GM12878 (cell line): ENCODE measurements around the gene ESR2. TPM values are rescaled to one million over a fixed set of nuclear protein-coding genes. Genes with fewer than 3 reads are reported as not detected.

ENCODE experiments used
- ATAC-seq: fragments of 200-7000 bp; cut with Tn5 transposase; 3 replicates; pipeline ENCODE4 v1.9.1; 2020; ENCODE audit warnings: mild to moderate bottlenecking, moderate library complexity
- BruUV-seq: library from RNA; stranded (reverse); fragments of 400-500 nt; replicated peaks from 2 replicates; lab custom pipeline; 2021; lab: Mats Ljungman, UMichigan
- CTCF ChIA-PET: fragments of 300-600 bp; sonication (Branson Sonifier 250); formaldehyde crosslinking; extraction: SDS; loops from one replicate; lab custom pipeline; 2021; ENCODE audit warnings: inconsistent platforms; lab: Yijun Ruan, JAX
- POLR2A ChIA-PET: fragments of 350-600 bp; formaldehyde crosslinking; extraction: SDS; loops from one replicate; lab custom pipeline; 2021; ENCODE audit warnings: inconsistent platforms; lab: Charles Lee
- RAD21 ChIA-PET: fragments of 300-600 bp; sonication (Branson Sonifier 250); formaldehyde crosslinking; loops from one replicate; lab custom pipeline; 2023; ENCODE audit warnings: antibody characterized with exemption; ENCODE audit not compliant: unreplicated experiment; lab: Charles Lee
- SMC1A ChIA-PET: fragments of 300-600 bp; sonication (Branson Sonifier 250); formaldehyde crosslinking; loops from one replicate; lab custom pipeline; 2023; ENCODE audit not compliant: unreplicated experiment, uncharacterized antibody; lab: Charles Lee
- DNase-seq: peaks from one replicate; pipeline ENCODE4 v3.0.0-alpha.2; 2011; ENCODE audit warnings: low read depth, low spot score
- FAIRE-seq: peaks from 3 replicates; lab custom pipeline; 2011; peaks lifted over from hg19 to GRCh38; lab: Jason Lieb, UNC
- H2AFZ ChIP-seq: 2 replicates; pipeline ENCODE4 v1.6.0; 2011; ENCODE audit warnings: low read depth, low read length, control low read depth; ENCODE audit not compliant: control insufficient read depth
- H3K27ac ChIP-seq: 2 replicates; pipeline ENCODE4 v1.5.1; 2011; ENCODE audit warnings: control low read depth; ENCODE audit not compliant: control insufficient read depth, insufficient read depth
- H3K27me3 ChIP-seq, 2 experiments: replicated peaks in 1 of 2; 2 replicates each; pipeline versions ENCODE4 v1.6.0 to v1.6.1; 2011; ENCODE audit warnings: low read length in 1 of 2; ENCODE audit not compliant: control insufficient read depth in 2 of 2, insufficient read depth in 2 of 2
- H3K36me3 ChIP-seq, 2 experiments: 2 replicates each; pipeline ENCODE4 v1.5.1; 2011; ENCODE audit warnings: low read length in 1 of 2; ENCODE audit not compliant: control insufficient read depth in 2 of 2, insufficient read depth in 2 of 2
- H3K4me1 ChIP-seq: 2 replicates; pipeline ENCODE4 v1.6.1; 2011; ENCODE audit warnings: mild to moderate bottlenecking, low read length, moderate library complexity, mixed read lengths; ENCODE audit not compliant: control insufficient read depth, insufficient read depth
- H3K4me2 ChIP-seq: 2 replicates; pipeline ENCODE4 v1.6.0; 2011; ENCODE audit warnings: control low read depth; ENCODE audit not compliant: control insufficient read depth, insufficient read depth
- H3K4me3 ChIP-seq: fragments of 200-600 bp; sonication (generic); 2 replicates; pipeline ENCODE4 v1.5.1; 2016
- H3K79me2 ChIP-seq: 2 replicates; pipeline ENCODE4 v1.6.0; 2011; ENCODE audit warnings: low read length; ENCODE audit not compliant: control insufficient read depth, insufficient read depth
- H3K9ac ChIP-seq: 2 replicates; pipeline ENCODE4 v1.8.0; 2011; ENCODE audit warnings: low read length, control low read depth, mixed read lengths; ENCODE audit not compliant: control insufficient read depth, insufficient read depth
- H3K9me3 ChIP-seq: replicated peaks from 3 replicates; pipeline ENCODE4 v1.5.1; 2011; ENCODE audit warnings: mild to moderate bottlenecking, low read length; ENCODE audit not compliant: control insufficient read depth, insufficient read depth
- H4K20me1 ChIP-seq: 2 replicates; pipeline ENCODE4 v1.6.0; 2011; ENCODE audit not compliant: control insufficient read depth, insufficient read depth
- ATF2 ChIP-seq: IDR thresholded peaks from 2 replicates; pipeline ENCODE4 v1.6.1; 2012; ENCODE audit warnings: low read length, inconsistent platforms
- ATF7 ChIP-seq: fragments of 450-650 bp; IDR thresholded peaks from 2 replicates; pipeline ENCODE4 v1.6.1; 2016; ENCODE audit warnings: low read depth, mild to moderate bottlenecking
- CBX5 ChIP-seq: sonication (generic); IDR thresholded peaks from 2 replicates; pipeline ENCODE4 v1.6.1; 2016; ENCODE audit warnings: low read depth, moderate library complexity, mild to moderate bottlenecking, inconsistent platforms
- CEBPZ ChIP-seq: fragments of 150-350 bp; IDR thresholded peaks from 2 replicates; pipeline ENCODE4 v1.6.1; 2016; ENCODE audit warnings: low read depth, low read length
- DPF2 ChIP-seq: fragments of 450-650 bp; IDR thresholded peaks from 2 replicates; pipeline ENCODE4 v1.6.1; 2017; ENCODE audit warnings: mild to moderate bottlenecking
- EGR1 ChIP-seq, 2 experiments: IDR thresholded peaks; 1 replicate in 1 of 2; 2 replicates in 1 of 2; pipeline ENCODE4 v1.6.1; 2011 to 2012; ENCODE audit warnings: low read depth in 2 of 2, low read length in 2 of 2, borderline replicate concordance in 1 of 2, mild to moderate bottlenecking in 1 of 2, moderate library complexity in 1 of 2
- EZH2 ChIP-seq: IDR thresholded peaks from 2 replicates; pipeline ENCODE4 v1.6.1; 2012; ENCODE audit warnings: low read depth, mild to moderate bottlenecking, control low read depth, inconsistent platforms, low read length, borderline replicate concordance; ENCODE audit not compliant: control insufficient read depth
- KDM1A ChIP-seq: fragments of 200-600 bp; sonication (generic); IDR thresholded peaks from 2 replicates; pipeline ENCODE4 v1.6.1; 2016; ENCODE audit warnings: borderline replicate concordance
- MYC ChIP-seq: IDR thresholded peaks from 2 replicates; pipeline ENCODE4 v1.6.1; 2011; ENCODE audit warnings: mild to moderate bottlenecking, low read length, moderate library complexity, inconsistent platforms; ENCODE audit not compliant: insufficient read depth, insufficient replicate concordance, insufficient read length, severe bottlenecking
- NFYA ChIP-seq: IDR thresholded peaks from 2 replicates; pipeline ENCODE4 v1.6.1; 2011; ENCODE audit warnings: low read depth, mild to moderate bottlenecking, low read length, improper control_type of control experiment, borderline replicate concordance
- RB1 ChIP-seq: fragments of 450-650 bp; formaldehyde crosslinking; IDR thresholded peaks from 2 replicates; pipeline ENCODE4 v1.6.1; 2017; ENCODE audit warnings: mild to moderate bottlenecking, borderline replicate concordance
- RELA ChIP-seq: fragments of 450-650 bp; IDR thresholded peaks from 2 replicates; pipeline ENCODE4 v1.8.0; 2014; ENCODE audit warnings: borderline replicate concordance; ENCODE audit not compliant: partially characterized antibody
- RFX5 ChIP-seq: IDR thresholded peaks from 2 replicates; pipeline ENCODE4 v1.6.1; 2011; ENCODE audit warnings: low read depth, low read length, improper control_type of control experiment
- SMAD5 ChIP-seq: IDR thresholded peaks from 2 replicates; pipeline ENCODE4 v1.6.1; 2016; ENCODE audit warnings: antibody characterized with exemption, low read depth
- SMARCA5 ChIP-seq: fragments of 450-650 bp; IDR thresholded peaks from 2 replicates; pipeline ENCODE4 v1.6.1; 2017; ENCODE audit warnings: mild to moderate bottlenecking
- SMC3 ChIP-seq: IDR thresholded peaks from 2 replicates; pipeline ENCODE4 v1.6.1; 2011; ENCODE audit warnings: low read length, improper control_type of control experiment, borderline replicate concordance
- TAF1 ChIP-seq: IDR thresholded peaks from 2 replicates; pipeline ENCODE4 v1.6.1; 2011; ENCODE audit warnings: mild to moderate bottlenecking, low read depth, low read length, borderline replicate concordance
- ZBTB33 ChIP-seq: fragments of 450-650 bp; IDR thresholded peaks from 2 replicates; pipeline ENCODE4 v1.6.1; 2017; ENCODE audit warnings: mild to moderate bottlenecking
- ZNF622 ChIP-seq: fragments of 450-650 bp; IDR thresholded peaks from 2 replicates; pipeline ENCODE4 v1.6.1; 2017; ENCODE audit warnings: mild to moderate bottlenecking, inconsistent platforms
- WGBS: methylation state at CpG from one replicate; pipeline ENCODE4 v1.1.6; 2016; ENCODE audit warnings: low lambda C conversion rate; ENCODE audit not compliant: insufficient replicate concordance, insufficient coverage; ENCODE audit errors: missing lambda C conversion rate; 5-methylcytosine and 5-hydroxymethylcytosine counted together
- in situ Hi-C: fragments of 300-500 bp; cut with MboI; formaldehyde crosslinking; loops from 9 replicates; pipeline ENCODE4 v1.14.3; 2018; ENCODE audit warnings: mixed read lengths
- intact Hi-C: fragments of 100-400 bp; cut with micrococcal nuclease; formaldehyde crosslinking; loops from one replicate; pipeline ENCODE4 v1.14.2; 2022; ENCODE audit not compliant: unreplicated experiment
- polyA plus RNA-seq, 11 experiments: library from polyadenylated mRNA; depleted of rRNA in 4 of 11; unstranded in 6 of 11; stranded (reverse) in 5 of 11; fragments of >200 nt; fragmentation: Nextera tagmentation in 4 of 11; fragmentation: Illumina TruSeq in 1 of 11; extraction: Ambion mirVana in 4 of 11; extraction: Trizol in 1 of 11; gene quantifications; 1 replicate in 1 of 11; 2 replicates in 10 of 11; pipeline versions ENCODE4 v1.2.1 to v1.2.3, GENCODE V29; 2011 to 2016; ENCODE audit warnings: inconsistent platforms in 2 of 11, missing spikeins in 2 of 11, low read depth in 1 of 11
- total RNA-seq, 4 experiments: library from RNA; depleted of rRNA in 3 of 4; stranded (reverse); fragments of >200 nt in 3 of 4; fragmentation: Illumina TruSeq in 1 of 4; extraction: Trizol in 1 of 4; gene quantifications; 2 replicates each; pipeline versions ENCODE4 v1.2.1 to v1.2.3, GENCODE V29; 2013 to 2021

The ESR2 gene
- total and polyA plus RNA-seq, 10 of the 15 experiments (the other 5 are each of a cell fraction or from before 2014, with no cell fraction given): 0.29 to 2.6 (median 0.81) TPM

GRCh38 chr14:64201296-64201695 lies 92.9 kb downstream of the ESR2 start:
- POLR2A ChIA-PET: interaction anchor here (1.4 kb wide), 1 partner anchor 25 kb away, joined by 3 read pairs; no protein-coding TSS in a partner anchor
- TF ChIP-seq EGR1 (IDR thresholded peaks at IDR 0.05; ENCODE audit: borderline replicate concordance in 1 of 2, low read depth in 2 of 2, low read length in 2 of 2) (no peak), SMC3 (no peak), TAF1 (no peak), CBX5 (no peak), RFX5 (no peak), SMARCA5 (no peak), EZH2 (no peak), DPF2 (no peak), ZBTB33 (no peak), KDM1A (no peak), ATF2 (no peak), RELA (no peak), NFYA (no peak), RB1 (no peak), ZNF622 (no peak), MYC (no peak), CEBPZ (no peak), ATF7 (no peak), SMAD5 (no peak)
- TF ChIP-seq, all 136 proteins: peak for 0
- Histone ChIP-seq H3K4me1 (peaks cover 10% of the 10 kb centered on the region), H3K36me3 (peaks cover 3 to 4% of the 10 kb centered on the region in 2 experiments; a peak in 3 of 4 replicates), H3K4me3 (no peak overlapping the region), H3K27me3 (no peaks in the 10 kb centered on the region), H3K9me3 (no peaks in the 10 kb centered on the region), H3K4me2 (no peak overlapping the region), H2AFZ (no peak overlapping the region), H3K79me2 (no peaks in the 10 kb centered on the region; the same call in none of the 2 replicates), H4K20me1 (no peaks in the 10 kb centered on the region), H3K9ac (no peak overlapping the region), H3K27ac (no peak overlapping the region)
- no peak for ATAC-seq
- FAIRE-seq: no peak
- SMC1A ChIA-PET: interaction anchor here (1.0 to 1.4 kb wide), 2 partner anchors 9 to 335 kb away, joined by 3 to 5 read pairs; no protein-coding TSS in a partner anchor
- WGBS: 93% methylated on average over 7 of the region's 7 CpGs
- RAD21 ChIA-PET: no interaction called here
- intact Hi-C loops: no loop called here
- in situ Hi-C loops: no loop called here
- BruUV-seq: no TSS peak
- CTCF ChIA-PET: interaction anchor here (1.2 to 2.2 kb wide), 2 partner anchors 35 to 94 kb away, joined by 3 to 6 read pairs; partner anchors contain the start of gene ESR2
- no peak for DNase-seq
